22Rv1 (cell line): Measurements from ENCODE around the gene TAPBP.
"Not testable (repeated sequence)": the region's sequence is repeated elsewhere in the genome, so short reads cannot be mapped to it uniquely, and the experiment has no call there.

Source experiments
- CTCF ChIP-seq: fragments of 450-650 bp; IDR thresholded peaks from 2 replicates; pipeline ENCODE4 v1.5.1; 2017; ENCODE audit warnings: mild to moderate bottlenecking
- ZFX ChIP-seq: fragments of 450-650 bp; IDR thresholded peaks from 2 replicates; pipeline ENCODE4 v1.6.1; 2017; ENCODE audit warnings: antibody characterized with exemption, borderline replicate concordance

- TF ChIP-seq CTCF, ZFX: not testable (repeated sequence)
These were observed 29.7 kb upstream of the TAPBP start for GRCh38 chr6:33343606-33343952.
